ENCODE data around the gene DEPDC1B.

DEPDC1B gene

GRCh38 chr5:60677850-60678664 is 21.9 kb downstream of the DEPDC1B start:
- Mint-ChIP-seq H3K27ac (no peak overlapping the region), H3K36me3 (no peaks in the 10 kb centered on the region), H3K4me1 (ENCODE audit: low read depth) (peaks cover 3% of the 10 kb centered on the region), H3K4me3 (no peak overlapping the region), H3K9me3 (ENCODE audit: low read depth) (no peaks in the 10 kb centered on the region), H3K27me3 (peaks cover 2% of the 10 kb centered on the region)

DNA sequence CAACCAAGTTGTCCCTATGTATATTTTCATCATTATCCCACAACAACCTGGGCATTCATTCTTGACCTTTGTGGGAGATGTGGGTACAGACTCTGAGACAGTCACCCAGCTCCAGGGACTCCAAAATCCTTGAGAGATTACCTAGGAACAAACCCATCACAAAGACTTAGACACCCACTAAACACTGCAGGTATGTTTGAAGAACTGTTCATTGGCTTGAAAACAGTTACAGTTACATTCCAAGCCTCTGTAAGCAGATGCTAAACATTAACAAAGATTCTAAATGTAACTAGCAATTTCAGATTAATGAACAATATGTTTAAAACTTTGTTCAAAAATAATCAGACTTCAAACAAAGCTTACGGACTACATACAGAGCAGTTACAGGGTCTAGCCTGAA is 24.7 kb downstream of the DEPDC1B start:
- Mint-ChIP-seq H3K36me3 (no peaks in the 10 kb centered on the region), H3K9me3 (ENCODE audit: low read depth) (no peaks in the 10 kb centered on the region), H3K4me1 (ENCODE audit: low read depth) (peaks cover 3% of the 10 kb centered on the region), H3K27ac (no peak overlapping the region), H3K4me3 (no peak overlapping the region), H3K27me3 (peaks cover 2% of the 10 kb centered on the region)

DNA sequence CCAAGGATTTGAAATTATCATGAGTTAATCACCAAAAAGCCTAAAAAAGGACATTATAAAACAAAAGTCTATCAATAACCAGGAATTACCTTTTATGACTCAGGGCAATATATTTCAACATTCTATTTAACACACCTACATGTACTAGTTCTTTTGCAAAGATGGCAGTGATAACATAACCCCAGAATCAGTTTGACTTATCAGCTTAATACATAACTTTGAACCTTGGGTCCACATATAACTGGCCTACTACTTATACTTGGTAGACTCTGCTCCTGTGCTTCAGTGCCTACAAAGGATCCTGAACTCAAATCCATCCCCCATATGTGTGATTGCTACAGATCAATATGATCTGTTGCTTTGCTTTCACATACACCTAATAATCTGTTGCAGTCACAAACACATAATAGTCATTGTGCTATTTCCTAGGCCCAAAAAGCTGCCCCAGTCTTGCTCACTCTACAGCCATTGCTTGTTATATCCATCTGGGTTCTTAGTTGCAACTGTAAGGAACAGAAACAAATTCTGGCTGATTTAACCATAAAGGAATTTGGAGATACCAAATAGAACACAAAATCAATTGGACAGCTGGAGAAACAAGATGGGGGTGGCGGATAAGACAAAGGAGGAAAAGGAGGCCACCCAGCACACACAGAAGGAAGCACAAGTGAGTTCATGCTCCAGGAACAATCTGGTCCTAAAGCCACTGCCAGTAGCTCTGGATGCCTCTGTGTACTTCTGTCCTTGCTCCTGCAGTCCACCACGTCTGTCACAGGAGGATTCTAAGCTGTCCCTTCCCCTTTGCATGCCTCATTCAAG is 25.5 kb downstream of the DEPDC1B start:
- H3K27me3 Mint-ChIP-seq: peaks cover 2% of the 10 kb centered on the region
- no peak overlapping the region for H3K27ac Mint-ChIP-seq
- H3K4me3 Mint-ChIP-seq: no peak overlapping the region
- H3K9me3 Mint-ChIP-seq (ENCODE audit: low read depth): no peaks in the 10 kb centered on the region
- H3K36me3 Mint-ChIP-seq: no peaks in the 10 kb centered on the region
- peaks cover 3% of the 10 kb centered on the region for H3K4me1 Mint-ChIP-seq (ENCODE audit: low read depth)

DNA sequence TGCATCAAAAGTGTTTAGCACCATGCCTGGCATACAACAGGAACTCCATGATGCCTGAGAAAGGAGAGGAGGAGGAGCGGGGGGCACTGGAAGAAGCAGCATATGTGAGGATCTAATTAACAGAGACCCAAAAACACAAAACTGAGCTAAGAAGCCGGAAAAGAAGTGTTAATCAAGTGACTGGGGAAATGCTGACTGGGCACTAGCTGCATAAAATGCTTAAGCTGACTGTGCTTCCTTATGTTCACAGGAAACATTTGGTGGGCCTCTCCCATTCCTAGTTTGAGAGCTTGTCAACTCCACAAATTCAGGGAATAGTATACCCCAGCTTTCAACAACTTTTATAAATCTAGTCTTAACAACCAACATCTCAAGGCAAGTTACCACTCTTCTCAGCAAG is 26.6 kb downstream of the DEPDC1B start:
- Mint-ChIP-seq H3K9me3 (ENCODE audit: low read depth) (no peaks in the 10 kb centered on the region), H3K27me3 (peaks cover 2% of the 10 kb centered on the region), H3K4me1 (ENCODE audit: low read depth) (peaks cover 3% of the 10 kb centered on the region), H3K4me3 (no peak overlapping the region), H3K36me3 (no peaks in the 10 kb centered on the region), H3K27ac (no peak overlapping the region)

DNA sequence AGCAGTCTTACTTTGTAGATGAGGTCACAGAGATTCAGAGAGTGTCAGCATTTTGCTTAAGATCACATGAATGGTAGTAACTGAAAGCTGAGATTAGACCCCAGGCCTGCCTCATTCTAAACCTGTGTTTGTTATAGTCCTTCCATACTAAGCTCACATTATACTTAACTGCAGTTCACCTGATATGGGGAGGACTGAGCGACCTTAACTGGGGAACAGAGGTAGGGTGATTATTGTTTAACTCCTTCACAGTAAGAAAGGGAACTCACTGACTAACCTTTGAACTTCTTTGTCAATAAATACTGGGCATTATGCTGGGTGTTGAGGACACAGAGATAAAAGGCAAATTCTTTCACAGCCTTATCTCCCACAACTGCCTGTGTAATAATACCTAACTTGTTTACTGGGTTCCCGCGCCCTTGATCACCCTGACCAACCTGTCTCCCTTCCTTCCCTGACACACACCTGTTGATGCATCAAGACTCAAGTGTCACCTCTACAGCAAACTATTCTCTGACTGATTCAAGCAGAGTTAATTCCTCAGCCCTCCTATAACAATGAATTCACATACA is 27.2 kb downstream of the DEPDC1B start:
- Mint-ChIP-seq H3K27me3 (no peaks in the 10 kb centered on the region), H3K4me3 (no peak overlapping the region), H3K27ac (no peak overlapping the region), H3K9me3 (ENCODE audit: low read depth) (no peaks in the 10 kb centered on the region), H3K4me1 (ENCODE audit: low read depth) (peaks cover 3% of the 10 kb centered on the region), H3K36me3 (no peaks in the 10 kb centered on the region)

DNA sequence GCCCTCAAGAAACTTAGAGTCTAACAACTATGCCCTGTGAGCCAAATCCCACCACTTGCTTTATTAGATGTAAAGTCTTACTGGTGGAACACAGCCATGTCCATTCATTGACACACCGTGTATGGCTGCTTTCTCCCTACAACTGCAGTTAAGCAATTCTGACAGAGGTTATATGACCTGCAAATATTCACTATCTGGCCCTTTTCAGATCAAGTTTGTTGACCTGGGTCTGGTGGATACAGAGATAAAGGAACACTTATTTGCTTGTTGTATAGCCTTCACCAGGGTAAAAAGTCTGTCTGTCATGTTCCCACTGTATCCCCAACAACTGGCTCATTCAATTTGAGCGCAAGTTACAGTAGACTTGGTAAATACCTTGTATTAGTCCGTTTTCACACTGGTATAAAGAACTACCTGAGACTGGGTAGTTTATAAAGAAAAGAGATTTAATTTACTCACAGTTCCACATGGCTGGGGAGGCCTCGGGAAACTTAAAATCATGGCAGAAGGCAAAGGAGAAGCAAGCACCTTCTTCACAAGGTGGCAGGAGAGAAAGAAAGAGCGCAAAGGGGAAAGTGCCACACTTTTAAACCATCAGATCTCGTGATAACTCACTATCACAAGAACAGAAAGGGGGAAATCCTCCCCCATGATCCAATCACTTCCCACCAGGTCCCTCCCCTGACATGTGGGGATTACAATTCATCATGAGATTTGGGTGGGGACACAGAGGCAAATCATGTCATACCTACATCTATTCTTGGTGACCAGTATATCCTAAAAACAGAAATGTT is 27.9 kb downstream of the DEPDC1B start:
- no peaks in the 10 kb centered on the region for H3K9me3 Mint-ChIP-seq (ENCODE audit: low read depth)
- no peak overlapping the region for H3K27ac Mint-ChIP-seq
- H3K27me3 Mint-ChIP-seq: no peaks in the 10 kb centered on the region
- no peaks in the 10 kb centered on the region for H3K4me1 Mint-ChIP-seq (ENCODE audit: low read depth)
- H3K36me3 Mint-ChIP-seq: no peaks in the 10 kb centered on the region
- H3K4me3 Mint-ChIP-seq: no peak overlapping the region

GRCh38 chr5:60670749-60671148 is 29.2 kb downstream of the DEPDC1B start:
- no peak overlapping the region for H3K27ac Mint-ChIP-seq
- H3K4me3 Mint-ChIP-seq: no peak overlapping the region
- H3K27me3 Mint-ChIP-seq: no peaks in the 10 kb centered on the region

GRCh38 chr5:60668686-60669304 is 31.2 kb downstream of the DEPDC1B start:
- Mint-ChIP-seq H3K36me3 (no peaks in the 10 kb centered on the region), H3K4me3 (no peak overlapping the region), H3K4me1 (ENCODE audit: low read depth) (no peaks in the 10 kb centered on the region), H3K9me3 (ENCODE audit: low read depth) (no peaks in the 10 kb centered on the region), H3K27me3 (no peaks in the 10 kb centered on the region), H3K27ac (no peak overlapping the region)

More at GRCh38 chr5:60670749-60671148, 29.2 kb downstream of the DEPDC1B start:
- Mint-ChIP-seq H3K36me3 (no peaks in the 10 kb centered on the region), H3K4me1 (ENCODE audit: low read depth) (no peaks in the 10 kb centered on the region), H3K9me3 (ENCODE audit: low read depth) (no peaks in the 10 kb centered on the region)

GRCh38 chr5:60651872-60652620 is 47.9 kb downstream of the DEPDC1B start:
- Mint-ChIP-seq H3K36me3 (no peaks in the 10 kb centered on the region), H3K9me3 (ENCODE audit: low read depth) (peaks cover 5% of the 10 kb centered on the region), H3K27ac (no peak overlapping the region), H3K4me3 (no peak overlapping the region), H3K4me1 (ENCODE audit: low read depth) (no peaks in the 10 kb centered on the region), H3K27me3 (no peaks in the 10 kb centered on the region)

DNA sequence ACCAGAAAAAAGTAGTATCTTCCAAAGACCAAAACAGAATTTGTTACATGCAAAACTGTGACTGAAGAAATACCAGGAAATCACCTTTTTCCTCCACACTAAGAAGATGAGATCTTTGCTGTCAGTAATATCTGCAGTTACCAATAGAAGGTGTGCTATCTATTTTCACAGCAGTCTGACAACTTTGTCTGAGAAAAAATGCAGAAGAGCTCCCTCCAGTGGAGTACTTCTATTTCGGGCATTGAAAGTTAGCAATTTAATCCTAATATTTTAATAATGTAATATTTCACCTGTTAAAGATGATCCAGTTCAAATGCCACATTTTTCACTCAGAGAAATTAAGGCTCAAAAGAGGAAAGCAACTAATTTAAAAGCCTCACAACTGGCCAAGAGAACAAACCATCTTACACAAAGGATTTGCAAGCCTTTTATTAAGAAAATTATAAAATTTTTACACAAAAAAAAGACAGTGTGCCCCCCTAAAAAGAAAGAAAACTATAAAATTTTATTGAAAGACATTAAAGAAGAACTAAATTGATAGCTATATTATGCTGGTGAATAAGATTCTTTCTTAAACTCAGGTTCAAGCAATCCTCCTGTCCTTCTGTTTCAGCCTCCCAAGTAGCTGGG is 50.6 kb downstream of the DEPDC1B start:
- Mint-ChIP-seq H3K36me3 (no peaks in the 10 kb centered on the region), H3K9me3 (ENCODE audit: low read depth) (no peaks in the 10 kb centered on the region), H3K4me1 (ENCODE audit: low read depth) (no peaks in the 10 kb centered on the region), H3K27ac (no peak overlapping the region), H3K4me3 (no peak overlapping the region), H3K27me3 (no peaks in the 10 kb centered on the region)

DNA sequence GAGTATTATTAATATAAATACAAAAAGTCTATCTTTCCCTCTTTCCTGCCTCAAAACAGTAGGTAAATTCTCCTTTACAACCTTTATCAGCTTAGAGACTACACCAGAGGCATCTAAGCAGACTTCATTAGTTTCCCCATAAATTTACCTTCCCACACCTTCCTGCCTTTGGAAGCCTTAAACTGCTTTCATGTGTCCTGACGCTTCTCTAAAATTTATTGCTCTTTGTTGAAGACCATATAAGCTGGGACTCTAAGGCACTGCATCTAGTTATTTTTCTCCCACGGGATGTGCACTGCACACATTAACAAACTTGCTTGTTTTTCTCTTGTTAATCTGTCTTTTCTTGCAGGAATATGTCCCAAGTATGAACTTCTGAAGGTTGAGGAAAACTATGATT is 51.8 kb downstream of the DEPDC1B start:
- Mint-ChIP-seq H3K36me3 (no peaks in the 10 kb centered on the region), H3K4me1 (ENCODE audit: low read depth) (no peaks in the 10 kb centered on the region), H3K9me3 (ENCODE audit: low read depth) (no peaks in the 10 kb centered on the region), H3K4me3 (no peak overlapping the region), H3K27me3 (no peaks in the 10 kb centered on the region), H3K27ac (no peak overlapping the region)

DNA sequence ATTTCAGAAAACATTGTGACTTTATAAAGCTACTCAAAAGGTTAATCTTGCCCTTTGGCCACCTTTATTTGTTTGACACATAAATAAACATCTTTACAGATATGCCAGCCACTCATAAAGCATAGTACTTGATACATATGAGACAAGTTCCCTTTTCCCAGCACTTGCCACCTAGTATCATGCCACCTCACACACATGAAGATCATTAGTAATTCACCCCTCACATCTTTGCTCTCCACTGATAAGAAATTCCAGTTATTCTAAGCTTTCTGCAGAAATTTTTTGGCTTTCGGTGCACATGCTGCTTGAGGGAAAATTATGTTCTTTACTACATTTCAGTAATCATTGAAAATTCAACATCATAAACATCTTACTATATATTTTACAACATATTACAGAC is 59.1 kb downstream of the DEPDC1B start:
- no peaks in the 10 kb centered on the region for H3K36me3 Mint-ChIP-seq
- H3K4me1 Mint-ChIP-seq (ENCODE audit: low read depth): no peaks in the 10 kb centered on the region
- no peaks in the 10 kb centered on the region for H3K9me3 Mint-ChIP-seq (ENCODE audit: low read depth)
- H3K27me3 Mint-ChIP-seq: no peaks in the 10 kb centered on the region
- no peak overlapping the region for H3K4me3 Mint-ChIP-seq
- no peak overlapping the region for H3K27ac Mint-ChIP-seq

DNA sequence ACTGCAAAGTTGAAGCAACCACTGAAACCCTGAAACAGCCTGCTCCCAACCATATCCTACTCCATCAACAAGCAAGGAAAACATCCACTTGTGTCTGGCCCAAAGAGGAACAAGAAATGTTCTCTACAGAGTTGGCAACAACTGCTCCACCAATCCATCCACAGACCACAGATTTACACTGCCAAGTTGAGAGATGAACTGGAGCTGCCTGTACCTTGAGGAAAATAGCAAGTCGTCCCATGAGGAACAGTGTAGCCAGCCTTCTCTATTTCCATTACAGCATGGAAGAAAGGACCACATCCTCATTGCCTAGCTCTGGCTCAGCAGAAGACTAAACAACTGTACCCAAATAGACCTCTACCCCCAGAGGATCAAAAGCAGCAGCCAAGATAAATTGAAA is 60.4 kb downstream of the DEPDC1B start:
- H3K27ac Mint-ChIP-seq: no peak overlapping the region
- no peak overlapping the region for H3K4me3 Mint-ChIP-seq
- no peaks in the 10 kb centered on the region for H3K4me1 Mint-ChIP-seq (ENCODE audit: low read depth)
- no peaks in the 10 kb centered on the region for H3K36me3 Mint-ChIP-seq
- H3K9me3 Mint-ChIP-seq (ENCODE audit: low read depth): no peaks in the 10 kb centered on the region
- no peaks in the 10 kb centered on the region for H3K27me3 Mint-ChIP-seq
